ENCODE data around the gene ADAMTS15.

ADAMTS15 gene

DNA sequence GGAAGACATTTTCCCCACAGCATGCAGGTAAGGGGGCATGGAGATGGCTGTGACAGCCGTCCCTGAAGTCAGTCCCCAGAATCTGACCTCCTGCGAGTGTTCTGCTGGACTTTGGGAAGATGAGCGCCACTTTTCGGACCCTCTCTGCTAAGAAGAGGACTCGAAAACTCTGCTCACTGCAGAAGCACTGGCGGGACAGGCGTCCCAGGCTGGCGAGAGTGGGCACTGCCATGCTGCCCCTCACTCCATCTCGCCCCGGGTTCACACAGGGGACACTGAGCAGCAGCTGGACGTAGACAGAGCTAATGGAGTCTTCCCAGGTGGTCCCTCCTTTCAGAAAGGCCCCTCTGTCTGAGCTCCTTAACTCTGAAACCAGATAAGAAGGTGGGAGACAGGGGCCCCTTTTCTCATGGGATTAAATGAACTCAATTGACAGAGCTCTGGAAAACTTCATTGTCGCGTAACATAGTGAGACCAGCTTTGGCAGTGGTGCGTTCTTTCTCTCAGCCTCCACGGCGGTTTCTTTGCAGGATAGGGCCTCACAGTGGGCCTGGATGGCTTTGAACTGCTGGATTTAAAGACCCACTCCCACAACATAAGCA lies 24.8 kb upstream of the ADAMTS15 start:
- H3K4me3 ChIP-seq (ENCODE audit: low read depth, low read length): no peak overlapping the region

GRCh38 chr11:130424613-130425140 lies 23.8 kb upstream of the ADAMTS15 start:
- TF ChIP-seq, protein P1, sequence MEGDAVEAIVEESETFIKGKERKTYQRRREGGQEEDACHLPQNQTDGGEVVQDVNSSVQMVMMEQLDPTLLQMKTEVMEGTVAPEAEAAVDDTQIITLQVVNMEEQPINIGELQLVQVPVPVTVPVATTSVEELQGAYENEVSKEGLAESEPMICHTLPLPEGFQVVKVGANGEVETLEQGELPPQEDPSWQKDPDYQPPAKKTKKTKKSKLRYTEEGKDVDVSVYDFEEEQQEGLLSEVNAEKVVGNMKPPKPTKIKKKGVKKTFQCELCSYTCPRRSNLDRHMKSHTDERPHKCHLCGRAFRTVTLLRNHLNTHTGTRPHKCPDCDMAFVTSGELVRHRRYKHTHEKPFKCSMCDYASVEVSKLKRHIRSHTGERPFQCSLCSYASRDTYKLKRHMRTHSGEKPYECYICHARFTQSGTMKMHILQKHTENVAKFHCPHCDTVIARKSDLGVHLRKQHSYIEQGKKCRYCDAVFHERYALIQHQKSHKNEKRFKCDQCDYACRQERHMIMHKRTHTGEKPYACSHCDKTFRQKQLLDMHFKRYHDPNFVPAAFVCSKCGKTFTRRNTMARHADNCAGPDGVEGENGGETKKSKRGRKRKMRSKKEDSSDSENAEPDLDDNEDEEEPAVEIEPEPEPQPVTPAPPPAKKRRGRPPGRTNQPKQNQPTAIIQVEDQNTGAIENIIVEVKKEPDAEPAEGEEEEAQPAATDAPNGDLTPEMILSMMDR (conservative IDR thresholded peaks at IDR 0.05; ENCODE audit: low read depth, low read length): no peak
- no peak for DNase-seq (ENCODE audit: low read depth)
- no peak overlapping the region for H3K4me3 ChIP-seq (ENCODE audit: low read depth, low read length)

More for the DNA sequence above, 24.8 kb upstream of the ADAMTS15 start:
- DNase-seq (ENCODE audit: low read depth): no peak
- TF ChIP-seq, protein P1 (conservative IDR thresholded peaks at IDR 0.05; ENCODE audit: low read depth, low read length): no peak

- DNase-seq (ENCODE audit: low read depth): no peak
- no peak overlapping the region for H3K4me3 ChIP-seq (ENCODE audit: low read depth, low read length)
- TF ChIP-seq, protein P1 (conservative IDR thresholded peaks at IDR 0.05; ENCODE audit: low read depth, low read length): no peak
These were observed 23.3 kb upstream of the ADAMTS15 start for GRCh38 chr11:130425156-130425555.

GRCh38 chr11:130426223-130426836 lies 22.1 kb upstream of the ADAMTS15 start:
- TF ChIP-seq, protein P1 (conservative IDR thresholded peaks at IDR 0.05; ENCODE audit: low read depth, low read length): no peak

GRCh38 chr11:130426837-130427341 lies 21.6 kb upstream of the ADAMTS15 start:
- no peak overlapping the region for H3K4me3 ChIP-seq (ENCODE audit: low read depth, low read length)
- no peak for DNase-seq (ENCODE audit: low read depth)

More at GRCh38 chr11:130426223-130426836, 22.1 kb upstream of the ADAMTS15 start:
- no peak for DNase-seq (ENCODE audit: low read depth)
- no peak overlapping the region for H3K4me3 ChIP-seq (ENCODE audit: low read depth, low read length)

GRCh38 chr11:130427581-130428315 lies 20.7 kb upstream of the ADAMTS15 start:
- TF ChIP-seq, protein P1 (conservative IDR thresholded peaks at IDR 0.05; ENCODE audit: low read depth, low read length): peak; percentile 36
- DNase-seq (ENCODE audit: low read depth): no peak
- H3K4me3 ChIP-seq (ENCODE audit: low read depth, low read length): no peak overlapping the region

More at GRCh38 chr11:130426837-130427341, 21.6 kb upstream of the ADAMTS15 start:
- TF ChIP-seq, protein P1 (conservative IDR thresholded peaks at IDR 0.05; ENCODE audit: low read depth, low read length): no peak
